TTC549 (cell line): ENCODE data around the gene DNAJB8.

Source experiments
- FAIRE-seq: peaks from 2 replicates; lab custom pipeline; 2012; peaks lifted over from hg19 to GRCh38; lab: Jason Lieb, UNC

The DNAJB8 gene

GRCh38 chr3:128466840-128467541, at the start of gene DNAJB8:
TSS of gene DNAJB8 (minus strand) at chr3:128466890. CDS start at chr3:128463245, 3,645 bp downstream.
- no peak for FAIRE-seq

DNA sequence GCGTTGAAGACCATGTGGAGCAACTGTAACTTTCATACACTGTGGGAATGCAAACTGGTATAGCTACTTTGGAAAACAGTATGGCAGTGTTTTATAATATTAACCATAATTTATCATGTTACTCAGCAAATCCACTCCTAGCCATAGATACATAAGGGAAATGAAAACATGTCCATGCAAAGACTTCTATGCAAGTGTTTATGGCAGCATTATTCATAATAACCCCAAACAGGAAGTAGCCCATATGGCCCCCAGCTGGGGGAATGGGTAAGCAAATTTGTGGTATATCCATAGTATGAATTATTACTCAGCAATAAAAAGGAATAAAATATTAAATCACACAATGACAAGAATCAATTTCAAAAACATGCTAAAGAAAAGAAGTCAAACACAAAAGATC, 49.3 kb upstream of the DNAJB8 start:
- FAIRE-seq = no peak

DNA sequence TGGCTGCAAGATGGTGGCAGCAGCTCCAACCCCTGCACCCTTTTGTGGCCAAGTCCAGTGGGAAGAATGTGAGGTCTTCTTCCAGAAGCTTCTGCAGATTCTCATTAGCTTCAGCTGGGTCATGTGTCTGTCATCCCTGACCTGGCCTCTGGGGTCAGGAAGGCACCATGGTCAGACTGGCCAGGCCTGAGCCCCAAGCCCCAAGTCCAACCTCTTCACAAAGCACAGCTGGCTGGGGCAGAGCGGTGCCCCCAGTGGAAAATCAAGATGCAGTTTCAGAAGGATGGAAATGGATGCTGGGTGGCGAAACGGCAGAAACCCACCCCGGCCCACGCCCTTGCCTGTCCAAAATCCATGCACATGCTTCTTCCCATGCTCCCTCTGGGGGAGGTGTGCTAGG, 42.2 kb upstream of the DNAJB8 start:
- no peak for FAIRE-seq

DNA sequence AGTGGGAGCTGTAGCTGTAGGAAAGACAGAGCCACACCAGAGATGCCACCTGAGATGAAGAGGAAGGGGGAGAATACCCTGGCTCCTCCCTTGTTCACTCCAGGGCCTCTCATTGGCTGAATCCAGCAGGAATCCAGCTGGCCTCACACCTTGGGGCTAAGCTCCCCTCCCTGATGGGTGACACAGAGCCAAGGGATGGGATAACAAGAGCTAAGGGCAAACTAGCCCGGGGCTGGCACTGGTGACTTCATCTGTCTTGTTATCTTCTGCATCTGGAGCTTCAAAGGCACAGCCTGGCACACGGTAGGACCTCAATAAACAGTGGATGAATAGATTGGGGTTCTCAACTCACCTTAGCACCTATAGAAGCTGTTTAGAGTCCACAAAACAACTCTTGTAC, 40.1 kb upstream of the DNAJB8 start:
- FAIRE-seq = no peak

GRCh38 chr3:128505771-128506170, 39.1 kb upstream of the DNAJB8 start:
- FAIRE-seq = no peak

GRCh38 chr3:128504963-128505730, 38.5 kb upstream of the DNAJB8 start:
- no peak for FAIRE-seq

DNA sequence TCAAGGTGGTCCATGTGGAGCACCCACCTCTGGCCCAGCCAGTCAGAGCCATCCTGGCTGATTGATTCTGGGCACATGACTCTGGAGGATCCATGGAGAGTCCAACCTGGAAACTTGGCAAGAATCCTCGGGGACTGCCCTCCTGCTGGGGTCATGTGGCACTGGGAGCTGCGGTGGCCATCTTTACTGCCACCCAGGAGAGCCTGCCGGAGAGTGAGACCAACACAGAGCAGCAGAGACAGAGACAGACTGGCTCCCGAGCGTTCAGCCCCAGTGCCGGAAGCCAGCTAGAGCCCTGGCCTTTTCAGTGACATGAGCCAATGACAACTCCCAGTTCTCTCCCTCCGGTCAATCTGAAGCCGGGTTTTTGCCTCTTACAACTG, 37.8 kb upstream of the DNAJB8 start:
- no peak for FAIRE-seq

GRCh38 chr3:128503751-128504532, 37.3 kb upstream of the DNAJB8 start:
- no peak for FAIRE-seq

GRCh38 chr3:128503164-128503651, 36.5 kb upstream of the DNAJB8 start:
- FAIRE-seq = no peak

GRCh38 chr3:128502712-128503111, 36.0 kb upstream of the DNAJB8 start:
- no peak for FAIRE-seq

DNA sequence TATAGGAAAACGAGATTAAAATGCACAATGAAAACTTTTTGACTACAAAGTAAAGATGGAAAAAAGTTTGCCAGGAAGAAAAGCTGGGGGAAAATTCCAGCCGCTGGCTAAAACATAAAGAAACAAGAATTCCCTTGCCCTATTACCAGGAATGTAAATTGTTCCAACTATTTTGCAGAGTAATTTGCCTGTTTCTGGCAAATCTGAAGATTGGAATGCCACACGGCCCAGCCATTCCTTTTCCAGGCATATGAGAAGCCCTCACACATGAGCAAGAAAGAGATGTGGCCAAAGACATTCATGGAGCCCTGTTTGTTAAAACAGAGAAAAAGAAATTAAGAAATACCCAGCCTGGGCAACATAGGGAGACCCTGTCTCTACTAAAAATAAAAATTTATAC, 34.7 kb upstream of the DNAJB8 start:
- FAIRE-seq = no peak

GRCh38 chr3:128500556-128500955, 33.9 kb upstream of the DNAJB8 start:
- FAIRE-seq = no peak

GRCh38 chr3:128499724-128500275, 33.1 kb upstream of the DNAJB8 start:
- FAIRE-seq = no peak

GRCh38 chr3:128498901-128499530, 32.3 kb upstream of the DNAJB8 start:
- no peak for FAIRE-seq

DNA sequence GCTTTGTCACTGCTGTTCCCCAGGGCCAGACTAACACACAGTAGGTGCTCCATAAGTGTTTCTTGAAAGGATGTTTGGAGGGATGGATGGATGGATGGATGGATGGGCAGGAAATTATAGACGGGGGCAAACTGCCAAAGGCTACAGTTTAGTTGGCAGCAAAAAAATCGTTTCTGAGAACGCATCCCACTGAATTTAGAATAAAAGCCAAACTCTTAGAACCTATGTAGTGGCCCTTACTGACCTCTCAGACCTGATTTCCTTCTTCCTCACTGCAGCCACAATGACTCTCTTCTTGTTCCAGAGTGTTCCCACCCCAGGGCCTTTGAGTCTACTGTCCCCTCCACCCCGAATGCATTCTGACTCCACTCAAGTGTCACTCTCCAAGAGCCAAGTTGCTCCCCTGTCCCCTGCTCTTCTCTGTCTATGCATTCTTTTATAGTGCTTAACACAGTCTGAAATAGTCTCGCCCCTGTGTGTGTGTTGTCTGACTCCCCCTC, 31.5 kb upstream of the DNAJB8 start:
- no peak for FAIRE-seq

GRCh38 chr3:128497305-128498126, 30.8 kb upstream of the DNAJB8 start:
- FAIRE-seq = no peak

- FAIRE-seq = no peak
Measured at GRCh38 chr3:128496602-128497304, 30.1 kb upstream of the DNAJB8 start.

DNA sequence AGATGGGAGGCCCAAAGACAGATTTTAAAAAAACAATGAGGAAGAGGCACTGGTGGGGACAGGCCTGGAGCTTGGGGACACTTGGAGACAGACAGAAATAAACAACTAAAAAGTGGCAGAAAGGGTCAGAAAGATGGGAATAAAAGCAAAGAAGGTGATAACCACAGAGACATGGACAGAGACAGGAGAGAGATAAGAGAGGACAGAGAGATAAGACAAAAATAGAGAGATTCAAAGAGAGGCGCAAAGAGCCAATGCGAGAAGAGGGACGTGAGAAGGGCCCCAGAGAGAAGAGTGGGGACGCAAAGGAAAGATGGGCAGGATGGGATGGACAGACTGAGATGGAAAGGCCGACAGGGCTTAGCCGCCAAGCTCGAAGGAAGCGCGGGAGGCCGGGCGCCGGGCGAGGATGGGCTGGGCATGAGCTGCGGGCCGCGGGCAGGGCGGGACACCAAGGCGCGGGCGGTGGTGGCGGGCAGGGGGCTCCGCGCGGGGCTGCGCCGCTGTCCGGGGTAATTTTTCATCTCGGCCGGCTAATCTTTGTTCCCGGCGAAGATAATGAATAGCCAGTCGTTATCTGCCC, 29.4 kb upstream of the DNAJB8 start:
- no peak for FAIRE-seq

- no peak for FAIRE-seq
Measured at GRCh38 chr3:128495435-128495970, 28.8 kb upstream of the DNAJB8 start.

GRCh38 chr3:128494367-128494650, 27.6 kb upstream of the DNAJB8 start:
- no peak for FAIRE-seq
